ENCODE measurements around the gene SLC26A2. TPM values are rescaled to one million over a fixed set of nuclear protein-coding genes. Genes with fewer than 3 reads are reported as not detected.

The SLC26A2 gene
- total and polyA plus RNA-seq, 2 donors (not counting 1 experiment from before 2014, with no cell fraction given), result 2.1 to 13.2 TPM

DNA sequence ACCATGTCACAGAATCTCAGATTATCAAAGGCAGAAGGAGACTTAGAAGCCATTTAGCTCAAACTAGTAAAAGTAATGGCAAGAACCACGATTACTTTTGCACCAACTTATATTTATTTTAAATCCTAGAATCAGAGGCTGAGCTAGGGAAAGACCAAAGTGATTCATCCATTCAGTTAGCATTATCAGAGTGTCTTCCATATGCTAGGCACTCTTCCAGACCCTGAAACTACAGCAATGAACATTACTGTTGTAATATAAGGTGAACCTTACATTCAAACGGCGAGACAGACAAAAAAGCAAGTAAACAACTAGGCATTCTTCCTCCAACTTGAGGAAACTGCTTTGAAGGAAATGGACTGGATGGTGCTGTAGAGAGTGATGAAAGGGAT is 23.9 kb upstream of the SLC26A2 start:
- no peaks in the 10 kb centered on the region for H3K9me3 Mint-ChIP-seq (ENCODE audit: insufficient read depth)
- no peak overlapping the region for H3K9ac ChIP-seq (ENCODE audit: low read length)
- H3K36me3 ChIP-seq (replicated peaks in 1 of 2; ENCODE audit: control extremely low read depth in 1 of 2, control insufficient read depth in 1 of 2, extremely low read depth in 1 of 2, insufficient read depth in 2 of 2, low read length in 1 of 2), result no peaks in the 10 kb centered on the region
- POLR2A ChIA-PET, result no interaction called here
- H3K4me3 Mint-ChIP-seq, result no peak overlapping the region
- CTCF ChIA-PET, result interaction anchor here (2.7 kb wide), 1 partner anchor 54 kb away, joined by 6 read pairs; no protein-coding TSS in a partner anchor
- no peaks in the 10 kb centered on the region for H3K79me2 ChIP-seq (ENCODE audit: control insufficient read depth, insufficient read depth, low read length)
- DNase-seq (no peak), ATAC-seq (ENCODE audit: low read depth) (no peak)
- H3K27ac Mint-ChIP-seq, result no peak overlapping the region
- no peak overlapping the region for H3K4me2 ChIP-seq (replicated peaks; ENCODE audit: low read depth, low read length, poor library complexity, severe bottlenecking)
- no peaks in the 10 kb centered on the region for H3K4me1 ChIP-seq (ENCODE audit: control insufficient read depth in 2 of 2, insufficient read depth in 2 of 2, low read length in 2 of 2)
- peaks cover 19% of the 10 kb centered on the region for H3K27me3 Mint-ChIP-seq
- TF ChIP-seq EZH2 (IDR thresholded peaks at IDR 0.05; ENCODE audit: borderline replicate concordance, insufficient read depth, low read depth, low read length, poor library complexity, severe bottlenecking) (no peak), CTCF (IDR thresholded peaks at IDR 0.05) (no peak)
- no peaks in the 10 kb centered on the region for H3K4me1 Mint-ChIP-seq
- H2AFZ ChIP-seq (ENCODE audit: insufficient read depth, low read depth, low read length, poor library complexity, severe bottlenecking), result no peak overlapping the region
- no peak overlapping the region for H3K4me3 ChIP-seq (ENCODE audit: control extremely low read depth in 1 of 5, extremely low read depth in 1 of 5, insufficient read depth in 1 of 5, low read depth in 2 of 5, low read length in 4 of 5)
- no peaks in the 10 kb centered on the region for H3K9me3 ChIP-seq (ENCODE audit: control extremely low read depth in 1 of 3, control insufficient read depth in 2 of 3, insufficient read depth in 1 of 3, low read length in 2 of 3)
- no peaks in the 10 kb centered on the region for H4K20me1 ChIP-seq (ENCODE audit: control insufficient read depth, insufficient read depth, low read length, poor library complexity, severe bottlenecking)
- no CpG with 5 or more reads among the region's 3 CpGs for WGBS (ENCODE audit: insufficient coverage)
- intact Hi-C loops (cut with micrococcal nuclease), result no loop called here
- H3K27ac ChIP-seq (ENCODE audit: low read length in 2 of 2), result no peak overlapping the region
- peaks cover 0 to 5% (median 0%) of the 10 kb centered on the region in 4 experiments for H3K27me3 ChIP-seq (replicated peaks in 1 of 4; ENCODE audit: control extremely low read depth in 1 of 4, control insufficient read depth in 3 of 4, insufficient read depth in 4 of 4, low read length in 3 of 4)

DNA sequence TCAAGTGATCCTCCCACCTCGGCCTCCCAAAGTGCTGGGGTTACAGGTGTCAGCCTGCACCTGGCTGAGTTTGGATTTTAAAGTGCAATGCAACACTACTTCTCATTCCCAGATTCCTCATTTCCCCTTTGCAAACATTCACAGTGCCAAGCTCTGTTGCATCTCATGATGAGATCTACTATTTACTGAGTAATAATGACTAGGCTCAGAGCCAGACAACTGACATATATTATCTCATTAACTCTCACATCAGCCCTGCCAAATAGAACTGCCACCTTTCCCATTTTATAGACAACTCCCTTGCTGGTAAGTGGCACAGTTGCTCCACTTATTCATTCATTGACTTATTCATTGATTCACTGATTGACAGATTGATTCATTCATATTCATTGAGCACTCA is 22.9 kb upstream of the SLC26A2 start:
- CTCF ChIA-PET, result no interaction called here
- no peak overlapping the region for H3K9ac ChIP-seq (ENCODE audit: low read length)
- no peaks in the 10 kb centered on the region for H3K4me1 ChIP-seq (ENCODE audit: control insufficient read depth in 2 of 2, insufficient read depth in 2 of 2, low read length in 2 of 2)
- H3K9me3 ChIP-seq (ENCODE audit: control extremely low read depth in 1 of 3, control insufficient read depth in 2 of 3, insufficient read depth in 1 of 3, low read length in 2 of 3), result no peaks in the 10 kb centered on the region
- DNase-seq, result no peak
- no peak overlapping the region for H3K4me3 Mint-ChIP-seq
- no peaks in the 10 kb centered on the region for H3K36me3 ChIP-seq (replicated peaks in 1 of 2; ENCODE audit: control extremely low read depth in 1 of 2, control insufficient read depth in 1 of 2, extremely low read depth in 1 of 2, insufficient read depth in 2 of 2, low read length in 1 of 2)
- no peak for TF ChIP-seq CTCF (IDR thresholded peaks at IDR 0.05)
- no peak for ATAC-seq (ENCODE audit: low read depth)
- H2AFZ ChIP-seq (ENCODE audit: insufficient read depth, low read depth, low read length, poor library complexity, severe bottlenecking), result no peak overlapping the region
- H3K27ac Mint-ChIP-seq, result no peak overlapping the region
- H3K27me3 ChIP-seq (replicated peaks in 1 of 4; ENCODE audit: control extremely low read depth in 1 of 4, control insufficient read depth in 3 of 4, insufficient read depth in 4 of 4, low read length in 3 of 4), result peaks cover 0 to 2% (median 0%) of the 10 kb centered on the region in 4 experiments
- peaks cover 11% of the 10 kb centered on the region for H3K27me3 Mint-ChIP-seq
- H3K79me2 ChIP-seq (ENCODE audit: control insufficient read depth, insufficient read depth, low read length), result no peaks in the 10 kb centered on the region
- no peaks in the 10 kb centered on the region for H4K20me1 ChIP-seq (ENCODE audit: control insufficient read depth, insufficient read depth, low read length, poor library complexity, severe bottlenecking)
- WGBS (ENCODE audit: insufficient coverage), result 83% methylated on average over 1 of the region's 1 CpG
- H3K4me3 ChIP-seq (ENCODE audit: control extremely low read depth in 1 of 5, extremely low read depth in 1 of 5, insufficient read depth in 1 of 5, low read depth in 2 of 5, low read length in 4 of 5), result no peak overlapping the region
- no peak overlapping the region for H3K27ac ChIP-seq (ENCODE audit: low read length in 2 of 2)
- no peaks in the 10 kb centered on the region for H3K4me1 Mint-ChIP-seq
- H3K4me2 ChIP-seq (replicated peaks; ENCODE audit: low read depth, low read length, poor library complexity, severe bottlenecking), result no peak overlapping the region
- intact Hi-C loops (cut with micrococcal nuclease), result no loop called here
- POLR2A ChIA-PET, result no interaction called here
- H3K9me3 Mint-ChIP-seq (ENCODE audit: insufficient read depth), result no peaks in the 10 kb centered on the region

Data from B cell (primary cell).